ENCODE data around the gene SERPINC1. TPM values are rescaled to one million over a fixed set of nuclear protein-coding genes. Genes with fewer than 3 reads are reported as not detected.

Gene SERPINC1
- total and polyA plus RNA-seq, 2 of the 13 experiments (the other 11 are each of a cell fraction or from before 2014, with no cell fraction given), result 142 to 205 TPM

- TF ChIP-seq, protein P1, sequence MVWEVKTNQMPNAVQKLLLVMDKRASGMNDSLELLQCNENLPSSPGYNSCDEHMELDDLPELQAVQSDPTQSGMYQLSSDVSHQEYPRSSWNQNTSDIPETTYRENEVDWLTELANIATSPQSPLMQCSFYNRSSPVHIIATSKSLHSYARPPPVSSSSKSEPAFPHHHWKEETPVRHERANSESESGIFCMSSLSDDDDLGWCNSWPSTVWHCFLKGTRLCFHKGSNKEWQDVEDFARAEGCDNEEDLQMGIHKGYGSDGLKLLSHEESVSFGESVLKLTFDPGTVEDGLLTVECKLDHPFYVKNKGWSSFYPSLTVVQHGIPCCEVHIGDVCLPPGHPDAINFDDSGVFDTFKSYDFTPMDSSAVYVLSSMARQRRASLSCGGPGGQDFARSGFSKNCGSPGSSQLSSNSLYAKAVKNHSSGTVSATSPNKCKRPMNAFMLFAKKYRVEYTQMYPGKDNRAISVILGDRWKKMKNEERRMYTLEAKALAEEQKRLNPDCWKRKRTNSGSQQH (CRISPR knock-in tag; IDR thresholded peaks at IDR 0.05; ENCODE audit: low read depth), result no peak
- TF ChIP-seq MEF2D (CRISPR knock-in tag; IDR thresholded peaks at IDR 0.05) (peak; percentile 68), LCORL (IDR thresholded peaks at IDR 0.05) (no peak), LCORL (CRISPR knock-in tag; IDR thresholded peaks at IDR 0.05) (no peak), ZSCAN21 (CRISPR knock-in tag; IDR thresholded peaks at IDR 0.05; ENCODE audit: borderline replicate concordance) (0 out of 2 replicates have a peak, but pooled peaks have one; percentile 24), ATM (IDR thresholded peaks at IDR 0.05; ENCODE audit: borderline replicate concordance) (no peak), DMAP1 (CRISPR knock-in tag; IDR thresholded peaks at IDR 0.05) (peak; percentile 82; the same call in 1 of the 2 replicates), PRMT3 (CRISPR knock-in tag; IDR thresholded peaks at IDR 0.05; ENCODE audit: borderline replicate concordance, low read depth) (no peak), MLXIP (CRISPR knock-in tag; IDR thresholded peaks at IDR 0.05; ENCODE audit: borderline replicate concordance) (no peak), FOSL1 (CRISPR knock-in tag; IDR thresholded peaks at IDR 0.05; ENCODE audit: borderline replicate concordance) (no peak), ZNF616 (CRISPR knock-in tag; IDR thresholded peaks at IDR 0.05; ENCODE audit: low read depth) (no peak), ETS1 (CRISPR knock-in tag; IDR thresholded peaks at IDR 0.05) (no peak), ZSCAN12 (CRISPR knock-in tag; IDR thresholded peaks at IDR 0.05) (peak; percentile 85; the same call in 1 of the 2 replicates), REL (CRISPR knock-in tag; conservative IDR thresholded peaks at IDR 0.05) (no peak; the same call in 1 of the 2 replicates), SOX5 (CRISPR knock-in tag; IDR thresholded peaks at IDR 0.05; ENCODE audit: borderline replicate concordance) (no peak), ZNF572 (CRISPR knock-in tag; IDR thresholded peaks at IDR 0.05) (no peak), ATF5 (CRISPR knock-in tag; IDR thresholded peaks at IDR 0.05; ENCODE audit: low read depth) (peak; percentile 80; the same call in 1 of the 2 replicates), ZIK1 (CRISPR knock-in tag; IDR thresholded peaks at IDR 0.05; ENCODE audit: borderline replicate concordance, low read depth) (peak; percentile 4; the same call in 1 of the 2 replicates), EEA1 (CRISPR knock-in tag; IDR thresholded peaks at IDR 0.05; ENCODE audit: borderline replicate concordance) (no peak; the same call in 1 of the 2 replicates), AGO2 (optimal IDR thresholded peaks at IDR 0.05; ENCODE audit: low read depth, low read length) (no peak), ZNF382 (CRISPR knock-in tag; IDR thresholded peaks at IDR 0.05; ENCODE audit: borderline replicate concordance) (no peak), ZNF510 (CRISPR knock-in tag; IDR thresholded peaks at IDR 0.05; ENCODE audit: low read depth) (0 out of 2 replicates have a peak, but pooled peaks have one; percentile 73), MYC (CRISPR knock-in tag; IDR thresholded peaks at IDR 0.05; ENCODE audit: borderline replicate concordance) (peak; percentile 84), ZNF549 (CRISPR knock-in tag; IDR thresholded peaks at IDR 0.05) (no peak), HOXA9 (CRISPR knock-in tag; IDR thresholded peaks at IDR 0.05; ENCODE audit: borderline replicate concordance) (0 out of 2 replicates have a peak, but pooled peaks have one; percentile 59), NR2F2 (IDR thresholded peaks at IDR 0.05; ENCODE audit: borderline replicate concordance, low read depth) (no peak)
Observed at GRCh38 chr1:173867753-173868265, 49.3 kb downstream of the SERPINC1 start, which contains the start of gene GAS5 (continued).

Data from HepG2 (cell line).